ENCODE measurements around the gene ADSS1.

ADSS1 gene

DNA sequence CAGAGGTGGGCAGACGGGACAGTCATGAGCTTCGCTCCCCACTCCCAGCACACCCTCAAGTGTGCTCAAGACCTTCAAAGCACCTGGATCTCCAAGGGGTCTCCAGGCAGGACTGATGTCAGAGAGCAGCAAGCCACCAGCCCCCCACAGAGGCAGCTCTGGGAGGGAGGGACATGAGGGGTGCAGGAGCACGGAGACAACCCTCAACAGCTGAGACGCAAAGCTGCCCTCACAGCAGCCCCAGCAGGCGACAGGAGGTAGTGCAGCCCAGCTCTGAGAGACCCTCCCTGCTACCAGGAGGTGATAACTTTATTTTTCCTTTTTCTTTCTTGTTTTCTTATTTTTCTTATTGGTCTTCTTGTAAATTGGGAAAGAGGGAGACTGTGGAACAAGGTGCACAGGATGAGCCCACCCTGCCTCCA is 46.8 kb downstream of the ADSS1 start:
- DNase-seq, result no peak

DNA sequence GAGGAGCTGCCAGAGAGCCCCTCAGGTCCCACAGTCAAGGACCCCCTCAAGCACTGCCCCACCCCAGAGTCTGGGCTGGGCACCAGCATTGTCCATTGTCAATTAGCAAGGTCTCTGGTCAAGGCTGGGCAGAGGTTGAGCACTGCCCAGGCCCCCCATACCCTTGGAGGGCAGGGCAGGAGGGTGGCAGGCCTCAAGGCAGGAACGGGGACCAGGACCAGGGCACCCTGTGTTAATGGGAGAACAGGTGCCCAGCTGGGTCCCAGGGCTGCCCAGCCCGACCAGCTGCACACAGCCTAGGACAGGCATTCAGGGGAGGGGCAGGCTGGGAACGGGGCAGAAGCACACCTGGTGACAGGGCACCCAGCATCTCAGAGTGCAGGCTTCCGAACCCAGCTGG is 47.3 kb downstream of the ADSS1 start:
- DNase-seq, result no peak

- DNase-seq, result no peak
These were observed 48.1 kb downstream of the ADSS1 start for GRCh38 chr14:104771918-104772706.

DNA sequence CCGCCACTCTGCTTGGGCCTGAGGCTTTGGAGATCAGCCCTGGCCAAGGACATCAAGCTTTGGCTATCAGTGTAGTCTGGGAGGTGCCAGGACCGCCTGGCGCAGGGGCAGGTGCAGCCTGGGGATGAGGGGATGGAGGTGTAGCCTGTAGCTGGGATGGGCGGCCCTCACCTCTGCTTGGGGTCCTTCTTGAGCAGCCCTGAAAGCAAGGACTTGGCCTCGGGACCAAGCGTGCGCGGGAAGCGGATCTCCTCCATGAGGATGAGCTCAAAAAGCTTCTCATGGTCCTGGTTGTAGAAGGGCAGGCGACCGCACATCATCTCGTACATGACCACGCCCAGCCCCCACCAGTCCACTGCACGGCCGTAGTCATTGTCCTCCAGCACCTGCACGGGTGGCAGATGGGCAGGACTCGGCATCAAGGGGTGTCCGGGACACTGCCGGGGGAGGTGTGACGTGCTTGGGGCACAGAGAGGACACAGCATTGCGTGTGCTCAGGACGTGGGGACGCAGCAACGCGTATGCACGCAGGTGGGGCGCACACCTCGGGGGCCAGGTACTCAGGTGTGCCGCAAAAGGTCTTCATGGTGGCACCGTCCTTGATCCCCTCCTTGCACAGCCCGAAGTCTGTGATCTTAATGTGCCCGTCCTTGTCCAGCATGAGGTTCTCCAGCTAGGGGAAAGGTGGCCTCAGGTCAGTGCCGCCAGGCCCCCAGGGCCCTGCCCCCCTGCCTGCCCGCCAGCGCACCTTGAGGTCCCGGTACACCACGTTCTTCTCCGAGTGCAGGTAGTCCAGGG is 48.9 kb downstream of the ADSS1 start:
- no peak for DNase-seq

- no peak for DNase-seq
These were observed 49.8 kb downstream of the ADSS1 start for GRCh38 chr14:104773505-104774452.

DNA sequence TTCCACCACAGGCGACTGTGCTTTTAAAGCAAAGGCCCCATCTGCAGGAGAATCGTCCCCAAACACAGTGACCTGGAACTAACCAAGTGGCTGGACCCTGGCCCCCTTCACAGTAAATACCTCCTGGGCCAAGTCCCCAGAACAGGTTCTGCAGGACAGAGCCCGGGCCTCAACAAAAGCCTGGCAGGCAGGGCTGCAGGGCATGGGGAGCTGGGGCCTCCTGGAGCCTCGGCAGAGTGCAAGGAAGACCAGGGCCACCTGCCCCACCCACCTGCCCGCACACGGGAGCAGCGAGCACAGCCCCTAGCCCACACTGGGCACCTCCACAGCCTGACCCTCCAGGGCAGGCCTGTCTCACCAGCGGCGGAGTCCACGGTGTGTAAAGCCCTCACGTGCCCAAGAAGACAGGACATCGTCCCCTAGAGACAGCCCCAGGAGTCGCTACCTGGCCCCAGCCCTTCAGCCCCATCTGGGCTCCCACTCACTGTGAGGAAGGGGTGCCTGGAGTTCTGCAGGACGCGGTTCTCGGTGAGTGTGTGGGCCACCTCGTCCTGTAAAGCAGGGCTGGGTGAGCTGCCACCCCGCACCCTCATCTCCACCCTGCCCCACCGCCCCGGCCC is 50.5 kb downstream of the ADSS1 start:
- DNase-seq, result no peak

DNA sequence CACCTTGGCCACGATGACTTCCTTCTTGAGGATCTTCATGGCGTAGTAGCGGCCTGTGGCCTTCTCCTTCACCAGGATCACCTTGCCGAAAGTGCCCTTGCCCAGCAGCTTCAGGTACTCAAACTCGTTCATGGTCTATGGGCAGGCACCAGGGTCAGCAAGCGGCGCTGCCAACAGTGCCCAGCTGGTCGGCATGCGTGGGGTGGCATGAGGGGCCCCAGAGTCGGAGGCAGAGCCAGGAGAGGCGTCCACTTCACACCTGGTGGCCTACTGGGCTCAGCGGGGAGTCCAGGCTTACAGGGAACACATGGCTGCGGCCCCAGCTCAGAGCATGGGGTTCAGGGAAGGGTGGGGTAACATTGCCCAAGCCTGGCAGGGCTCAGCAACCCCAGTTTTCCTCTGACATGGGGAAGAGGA is 51.1 kb downstream of the ADSS1 start:
- no peak for DNase-seq

DNA sequence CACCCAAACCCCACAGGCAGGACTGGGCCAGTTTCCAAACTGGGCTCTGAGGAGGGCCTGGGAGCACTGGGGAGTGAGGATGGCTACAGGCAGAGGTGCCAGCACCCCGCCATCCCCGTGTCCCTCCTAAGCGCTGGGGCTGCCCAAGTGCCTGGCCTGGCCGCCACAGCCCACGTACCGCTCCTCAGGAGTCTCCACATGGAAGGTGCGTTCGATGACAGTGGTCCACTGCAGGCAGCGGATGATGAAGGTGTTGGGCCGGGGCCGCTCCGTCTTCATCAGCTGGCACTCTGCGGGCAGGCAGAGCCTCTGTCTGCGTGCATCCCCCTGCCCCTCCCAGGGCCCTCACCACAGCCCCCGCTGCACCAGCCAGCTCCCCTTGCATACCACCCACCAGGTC is 52.5 kb downstream of the ADSS1 start:
- DNase-seq, result no peak

- DNase-seq, result no peak
These were observed 53.2 kb downstream of the ADSS1 start for GRCh38 chr14:104776961-104777807.

GRCh38 chr14:104777808-104778249 is 53.8 kb downstream of the ADSS1 start:
- no peak for DNase-seq

DNA sequence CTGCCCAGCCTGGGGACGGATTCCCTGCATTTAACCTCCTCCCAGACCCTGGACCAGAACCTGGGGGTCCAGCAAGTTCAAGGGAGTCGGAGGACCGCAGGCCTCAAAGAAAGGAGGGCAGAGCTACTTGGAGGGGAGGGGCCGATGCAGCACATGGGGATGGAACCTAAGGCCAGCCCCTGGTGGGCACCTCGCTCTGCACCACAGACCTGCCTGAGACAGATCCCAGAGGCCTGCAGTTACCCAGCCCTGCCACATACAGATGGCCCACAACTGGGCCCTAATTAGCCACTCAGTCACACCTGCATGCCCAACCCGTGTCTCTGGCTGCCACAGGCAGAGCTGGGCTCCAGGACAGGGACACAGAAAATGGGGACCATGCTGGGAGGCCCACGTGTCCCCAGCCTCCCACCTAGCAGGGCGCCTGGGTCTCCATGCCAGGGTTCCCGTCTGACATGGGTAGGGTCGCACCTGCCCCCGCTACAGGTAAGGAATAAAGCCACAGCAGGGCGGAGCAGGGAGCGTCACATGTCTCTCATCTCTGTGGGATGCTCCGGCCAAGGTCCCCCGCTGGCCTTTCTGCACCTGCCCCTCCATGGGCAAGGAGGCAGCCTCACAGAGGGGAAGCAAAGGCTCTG is 54.8 kb downstream of the ADSS1 start:
- DNase-seq, result no peak

GRCh38 chr14:104779776-104780512 is 55.9 kb downstream of the ADSS1 start:
- no peak for DNase-seq

DNA sequence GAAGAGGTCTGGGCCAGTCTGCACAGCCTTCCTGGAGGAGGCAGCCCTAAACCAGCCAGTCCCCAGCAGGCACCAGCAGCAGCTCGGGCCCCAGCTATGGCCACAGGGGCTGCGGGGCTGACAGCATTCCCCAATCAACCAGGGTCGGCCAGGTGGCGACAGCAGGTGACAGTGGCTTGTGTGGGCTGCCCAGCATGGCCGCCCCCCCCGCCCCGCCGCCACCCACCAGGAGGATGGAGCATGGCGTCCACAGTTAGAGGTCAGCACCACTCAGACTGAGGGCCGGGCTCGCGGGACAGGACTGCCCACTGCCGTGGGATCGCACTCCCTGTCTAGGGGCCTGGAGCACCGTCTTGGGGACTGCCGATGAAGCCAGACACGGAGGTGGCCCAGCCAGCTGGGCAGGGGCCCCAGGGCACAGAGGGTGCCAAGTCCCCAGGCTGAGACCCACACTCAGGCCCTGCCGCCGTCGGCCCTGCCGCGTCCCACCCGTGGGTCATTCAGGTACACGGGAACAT is 56.5 kb downstream of the ADSS1 start:
- no peak for DNase-seq

- no peak for DNase-seq
These were observed 57.4 kb downstream of the ADSS1 start for GRCh38 chr14:104781271-104782077.

DNA sequence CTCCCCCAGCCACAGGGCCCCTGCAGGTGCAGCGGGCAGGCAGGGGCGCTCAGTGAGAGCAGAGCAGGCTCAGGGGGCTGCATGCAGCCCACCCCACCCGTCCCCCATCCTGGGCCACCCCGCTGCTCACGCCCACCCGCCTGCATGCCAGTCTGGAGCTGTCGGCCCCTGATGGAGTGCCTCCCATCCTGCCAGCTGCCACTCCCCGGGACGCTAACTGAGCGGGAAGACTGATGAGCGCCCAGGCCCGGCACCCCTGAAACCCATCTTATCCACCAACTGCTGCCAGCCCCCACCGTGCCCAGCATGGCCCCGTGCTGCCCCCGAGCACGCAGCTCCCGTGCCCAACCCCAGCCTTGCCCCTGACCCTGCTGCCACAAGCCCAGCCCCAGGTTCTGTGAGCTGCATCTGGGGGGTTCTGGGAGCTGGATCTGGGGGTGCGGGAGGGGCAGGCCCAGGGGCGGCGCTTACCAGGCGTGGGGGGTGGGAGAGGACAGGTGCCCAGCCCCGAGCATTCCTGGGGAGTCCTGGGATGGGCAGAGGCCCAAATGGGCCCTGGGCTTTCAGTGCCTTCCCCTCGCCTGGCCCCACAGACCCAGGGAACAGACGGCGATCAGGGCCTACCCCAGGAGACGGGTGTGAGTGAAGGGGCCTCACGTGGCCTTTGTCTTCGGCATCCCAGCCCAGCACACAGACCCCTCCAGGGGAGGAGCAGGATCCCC is 58.2 kb downstream of the ADSS1 start:
- DNase-seq, result no peak

- no peak for DNase-seq
These were observed 58.7 kb downstream of the ADSS1 start for GRCh38 chr14:104782808-104783139.

DNA sequence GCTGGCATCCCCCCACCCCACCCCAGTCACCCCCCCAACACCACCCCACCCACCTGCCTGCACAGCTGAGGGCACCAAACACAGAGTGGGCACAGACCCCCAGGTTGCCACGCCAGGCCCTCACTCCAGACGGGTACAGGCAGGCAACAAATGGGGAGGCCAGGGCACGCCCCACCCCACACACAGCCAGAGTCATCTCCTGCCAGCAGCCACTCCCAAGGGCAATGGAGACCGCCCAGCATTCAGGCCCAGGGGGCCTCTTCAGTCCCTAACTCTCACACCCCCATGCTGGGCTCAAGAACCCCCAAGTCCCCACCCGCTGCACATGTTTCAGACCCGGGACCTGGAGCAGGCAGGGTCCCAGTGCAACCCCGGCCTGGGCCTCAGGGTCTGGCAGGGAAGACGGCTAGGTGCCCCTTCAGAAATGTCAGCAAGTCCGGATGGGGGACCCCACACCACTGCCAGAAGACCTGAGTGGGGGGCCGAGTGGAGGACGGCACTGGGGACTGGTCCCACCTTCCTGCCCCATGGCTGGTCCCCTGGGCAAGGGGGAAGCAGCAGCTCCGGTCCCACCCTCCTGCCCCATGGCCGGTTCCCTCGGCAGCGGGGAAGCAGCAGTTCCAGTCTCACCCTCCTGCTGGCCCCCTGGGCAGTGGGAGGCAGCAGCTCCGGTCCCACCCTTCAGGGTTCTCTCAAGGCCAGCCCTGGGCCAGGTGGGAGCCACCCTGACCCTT is 59.6 kb downstream of the ADSS1 start:
- no peak for DNase-seq

GRCh38 chr14:104784218-104784568 is 60.2 kb downstream of the ADSS1 start:
- DNase-seq, result no peak
